A673 (cell line): ENCODE results near the gene BSN. TPM values are rescaled to one million over a fixed set of nuclear protein-coding genes. Genes with fewer than 3 reads are reported as not detected.

Experiments used
- BruUV-seq: library from RNA; stranded (reverse); fragments of 400-500 nt; replicated peaks from 2 replicates; lab custom pipeline; 2021; lab: Mats Ljungman, UMichigan
- CTCF ChIA-PET: fragments of 300-600 bp; sonication (Branson Sonifier 250); formaldehyde crosslinking; loops from one replicate; lab custom pipeline; 2022; ENCODE audit warnings: antibody characterized with exemption; lab: Charles Lee
- POLR2A ChIA-PET: fragments of 300-600 bp; sonication (Branson Sonifier 250); formaldehyde crosslinking; loops from one replicate; lab custom pipeline; 2022; ENCODE audit warnings: antibody characterized with exemption; ENCODE audit not compliant: low non-redundant PET; lab: Charles Lee
- DNase-seq: peaks from one replicate; pipeline ENCODE4 v3.0.0-alpha.2; 2015; ENCODE audit warnings: low spot score
- H3K27ac ChIP-seq: fragments of 200-600 bp; sonication (generic); 2 replicates; pipeline ENCODE4 v1.5.1; 2016; ENCODE audit warnings: mixed run types, low read depth, mild to moderate bottlenecking, mixed read lengths, antibody characterized with exemption, low read length; ENCODE audit not compliant: poor library complexity, severe bottlenecking
- H3K27me3 ChIP-seq: fragments of 200-600 bp; sonication (generic); replicated peaks from 2 replicates; pipeline ENCODE4 v1.6.1; 2017; ENCODE audit warnings: mixed run types, low read depth, mild to moderate bottlenecking, mixed read lengths, antibody characterized with exemption, low read length; ENCODE audit not compliant: insufficient read depth, poor library complexity
- H3K36me3 ChIP-seq: fragments of 200-600 bp; sonication (generic); 2 replicates; pipeline ENCODE4 v1.6.1; 2016; ENCODE audit warnings: mixed run types, mild to moderate bottlenecking, mixed read lengths, antibody characterized with exemption, low read length; ENCODE audit not compliant: insufficient read depth, poor library complexity, severe bottlenecking
- H3K4me1 ChIP-seq: fragments of 200-600 bp; sonication (generic); 2 replicates; pipeline ENCODE4 v1.6.1; 2017; ENCODE audit warnings: mixed run types, mild to moderate bottlenecking, mixed read lengths, antibody characterized with exemption, low read length; ENCODE audit not compliant: insufficient read depth, poor library complexity, severe bottlenecking
- H3K4me3 ChIP-seq: fragments of 200-600 bp; sonication (generic); 2 replicates; pipeline ENCODE4 v1.5.1; 2016; ENCODE audit warnings: low read depth, mixed run types, mild to moderate bottlenecking, mixed read lengths, low read length; ENCODE audit not compliant: poor library complexity, severe bottlenecking
- H3K9me3 ChIP-seq: fragments of 200-600 bp; sonication (generic); 2 replicates; pipeline ENCODE4 v1.6.1; 2016; ENCODE audit warnings: mixed run types, low read depth, mild to moderate bottlenecking, mixed read lengths, antibody characterized with exemption, low read length; ENCODE audit not compliant: poor library complexity, severe bottlenecking
- EZH2 ChIP-seq: fragments of 200-600 bp; sonication (generic); IDR thresholded peaks from 2 replicates; pipeline ENCODE4 v1.6.1; 2017; ENCODE audit warnings: borderline replicate concordance, low read depth, mild to moderate bottlenecking, mixed read lengths, antibody characterized with exemption, low read length; ENCODE audit not compliant: poor library complexity, severe bottlenecking
- intact Hi-C: fragments of 100-400 bp; cut with micrococcal nuclease; formaldehyde crosslinking; loops from one replicate; pipeline ENCODE4 v1.10.0; 2022; ENCODE audit not compliant: unreplicated experiment
- total RNA-seq: library from RNA; stranded (reverse); gene quantifications from 2 replicates; pipeline ENCODE4 v1.2.3, GENCODE V29; 2021
- TF ChIP-seq, protein P1 (sequence below): fragments of 300-800, 200-600 bp; sonication (generic); conservative IDR thresholded peaks from 2 replicates; pipeline ENCODE4 v1.5.1; 2017; ENCODE audit warnings: low read depth, mild to moderate bottlenecking, antibody characterized with exemption, low read length, moderate library complexity, mixed read lengths

Gene BSN
- total RNA-seq, 1 experiment from 2014 or later = 1.4 TPM

DNA sequence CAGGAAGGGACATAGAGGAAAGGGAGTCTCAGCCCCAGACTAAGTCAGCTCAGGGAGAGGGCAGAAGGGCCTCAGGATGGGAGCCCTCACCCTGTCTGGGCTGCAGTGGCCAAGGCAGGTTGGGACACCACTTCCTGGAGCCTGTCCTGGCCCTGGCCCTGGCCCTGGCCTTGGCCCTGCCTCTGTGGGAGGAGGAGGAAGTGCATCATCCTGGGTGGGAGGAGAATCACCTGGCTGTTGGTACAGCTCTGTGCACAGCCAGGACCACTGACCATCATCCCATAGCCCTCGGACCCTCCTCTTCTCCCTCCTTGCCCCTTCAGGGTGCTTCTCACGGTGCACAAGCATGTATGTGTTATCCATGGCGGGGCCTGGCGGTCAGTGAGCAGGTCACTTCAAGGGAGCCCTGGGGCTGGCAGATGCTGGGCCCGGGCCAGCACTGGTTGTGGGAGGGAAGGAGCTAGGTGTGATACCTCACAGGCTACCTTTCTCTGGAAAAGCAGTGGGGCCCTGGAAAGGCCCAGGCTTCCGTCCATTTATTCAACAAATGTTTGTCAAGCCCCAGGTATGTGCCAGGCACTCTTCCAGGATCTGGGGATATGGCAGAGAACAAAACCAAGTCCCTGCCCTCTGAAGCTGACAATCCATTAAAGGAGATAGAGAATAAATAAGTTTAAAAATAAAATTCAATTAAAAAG, 111.7 kb downstream of the BSN start:
- Histone ChIP-seq H3K4me3 (no peak overlapping the region), H3K36me3 (no peaks in the 10 kb centered on the region), H3K9me3 (no peaks in the 10 kb centered on the region), H3K4me1 (no peaks in the 10 kb centered on the region), H3K27ac (no peak overlapping the region), H3K27me3 (no peaks in the 10 kb centered on the region)
- ChIA-PET CTCF (no interaction called here), POLR2A (no interaction called here)
- TF ChIP-seq, protein P1, sequence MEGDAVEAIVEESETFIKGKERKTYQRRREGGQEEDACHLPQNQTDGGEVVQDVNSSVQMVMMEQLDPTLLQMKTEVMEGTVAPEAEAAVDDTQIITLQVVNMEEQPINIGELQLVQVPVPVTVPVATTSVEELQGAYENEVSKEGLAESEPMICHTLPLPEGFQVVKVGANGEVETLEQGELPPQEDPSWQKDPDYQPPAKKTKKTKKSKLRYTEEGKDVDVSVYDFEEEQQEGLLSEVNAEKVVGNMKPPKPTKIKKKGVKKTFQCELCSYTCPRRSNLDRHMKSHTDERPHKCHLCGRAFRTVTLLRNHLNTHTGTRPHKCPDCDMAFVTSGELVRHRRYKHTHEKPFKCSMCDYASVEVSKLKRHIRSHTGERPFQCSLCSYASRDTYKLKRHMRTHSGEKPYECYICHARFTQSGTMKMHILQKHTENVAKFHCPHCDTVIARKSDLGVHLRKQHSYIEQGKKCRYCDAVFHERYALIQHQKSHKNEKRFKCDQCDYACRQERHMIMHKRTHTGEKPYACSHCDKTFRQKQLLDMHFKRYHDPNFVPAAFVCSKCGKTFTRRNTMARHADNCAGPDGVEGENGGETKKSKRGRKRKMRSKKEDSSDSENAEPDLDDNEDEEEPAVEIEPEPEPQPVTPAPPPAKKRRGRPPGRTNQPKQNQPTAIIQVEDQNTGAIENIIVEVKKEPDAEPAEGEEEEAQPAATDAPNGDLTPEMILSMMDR = no peak
- no peak for TF ChIP-seq EZH2
- intact Hi-C loops = no loop called here
- no TSS peak for BruUV-seq
- DNase-seq = no peak

DNA sequence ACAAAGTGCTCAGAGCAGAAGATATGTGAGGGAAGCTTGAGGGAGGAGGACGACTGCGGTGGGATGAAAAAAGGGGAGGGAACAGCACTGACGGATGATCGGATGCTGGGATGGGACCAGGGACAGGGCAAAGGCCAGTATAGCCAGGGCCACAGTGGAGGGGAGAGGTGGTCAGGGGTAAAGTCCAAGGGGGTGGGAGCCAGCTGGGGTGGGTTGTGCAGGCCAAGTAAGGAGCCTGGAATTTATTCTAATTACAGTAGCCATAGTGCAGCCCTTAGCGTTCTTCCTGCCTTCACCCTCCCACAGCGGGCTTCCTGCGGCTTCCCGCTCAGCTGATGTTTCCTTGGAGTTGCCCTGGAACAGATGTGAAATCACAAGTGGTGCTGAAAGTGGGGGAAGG, 112.3 kb downstream of the BSN start:
- CTCF ChIA-PET = interaction anchor here (0.5 kb wide), 1 partner anchor 472 kb away, joined by 9 read pairs; no protein-coding TSS in a partner anchor
- Histone ChIP-seq H3K36me3 (no peaks in the 10 kb centered on the region), H3K4me1 (no peaks in the 10 kb centered on the region), H3K4me3 (no peak overlapping the region), H3K9me3 (no peaks in the 10 kb centered on the region), H3K27ac (no peak overlapping the region), H3K27me3 (no peaks in the 10 kb centered on the region)
- no TSS peak for BruUV-seq
- no peak for DNase-seq
- intact Hi-C loops = no loop called here
- POLR2A ChIA-PET = no interaction called here
- no peak for TF ChIP-seq EZH2
- TF ChIP-seq, protein P1 = no peak

GRCh38 chr3:49667701-49668413, 113.6 kb downstream of the BSN start:
- Histone ChIP-seq H3K27ac (no peak overlapping the region), H3K4me1 (no peaks in the 10 kb centered on the region), H3K36me3 (no peaks in the 10 kb centered on the region), H3K9me3 (no peaks in the 10 kb centered on the region), H3K4me3 (no peak overlapping the region), H3K27me3 (no peaks in the 10 kb centered on the region)
- no TSS peak for BruUV-seq
- TF ChIP-seq, protein P1 = no peak
- no peak for TF ChIP-seq EZH2
- intact Hi-C loops = no loop called here
- POLR2A ChIA-PET = no interaction called here
- DNase-seq = no peak
- CTCF ChIA-PET = no interaction called here
